K562 (cell line): ENCODE results near the gene RETREG2. TPM values are rescaled to one million over a fixed set of nuclear protein-coding genes. Genes with fewer than 3 reads are reported as not detected.
A peak's percentile ranks its signal among the peaks of the same experiment; 100 is the strongest.

Source experiments
- ARID3A ChIP-seq: IDR thresholded peaks from 2 replicates; pipeline ENCODE4 v1.6.1; 2012; ENCODE audit warnings: low read depth, low read length, improper control_type of control experiment, borderline replicate concordance
- ASH1L ChIP-seq: fragments of 450-650 bp; IDR thresholded peaks from 2 replicates; pipeline ENCODE4 v1.6.1; 2018; ENCODE audit warnings: borderline replicate concordance, mild to moderate bottlenecking, low read depth; ENCODE audit not compliant: partially characterized antibody
- BCLAF1 ChIP-seq, 2 experiments: fragments of 450-650 bp in 1 of 2; IDR thresholded peaks; 2 replicates each; pipeline ENCODE4 v1.6.1; 2011 to 2017; ENCODE audit warnings: low read depth in 2 of 2, antibody characterized with exemption in 1 of 2, borderline replicate concordance in 1 of 2, low read length in 1 of 2, mild to moderate bottlenecking in 1 of 2, mixed read lengths in 1 of 2; ENCODE audit not compliant: control insufficient read depth in 1 of 2
- BRCA1 ChIP-seq, 2 experiments: fragments of 450-650 bp in 1 of 2; sonication (generic) in 1 of 2; formaldehyde crosslinking in 1 of 2; IDR thresholded peaks; 2 replicates each; pipeline versions ENCODE4 v1.5.0 to v1.6.1; 2017 to 2020; ENCODE audit warnings: mild to moderate bottlenecking in 1 of 2, missing genetic modification reagents in 1 of 2
- EGR1 ChIP-seq: fragments of 450-650 bp; conservative IDR thresholded peaks from 2 replicates; pipeline ENCODE4 v1.6.1; 2017; ENCODE audit warnings: mild to moderate bottlenecking
- HMGN3 ChIP-seq: IDR thresholded peaks from 2 replicates; pipeline ENCODE4 v1.6.1; 2011; ENCODE audit warnings: borderline replicate concordance, low read depth, mild to moderate bottlenecking, mixed read lengths, low read length; ENCODE audit not compliant: insufficient read length; ENCODE audit errors: extremely low read depth
- IRF1 ChIP-seq: sonication (generic); formaldehyde crosslinking; IDR thresholded peaks from 2 replicates; pipeline ENCODE4 v1.8.0; 2022; ENCODE audit warnings: missing genetic modification reagents, mild to moderate bottlenecking, borderline replicate concordance
- KAT7 ChIP-seq: sonication (generic); formaldehyde crosslinking; IDR thresholded peaks from 2 replicates; pipeline ENCODE4 v1.8.0; 2022; ENCODE audit warnings: missing genetic modification reagents, mild to moderate bottlenecking, borderline replicate concordance
- MXI1 ChIP-seq: IDR thresholded peaks from 2 replicates; pipeline ENCODE4 v1.6.1; 2011; ENCODE audit warnings: low read depth, mild to moderate bottlenecking, improper control_type of control experiment, low read length
- NFATC3 ChIP-seq: fragments of 450-650 bp; IDR thresholded peaks from 2 replicates; pipeline ENCODE4 v1.6.1; 2017; ENCODE audit warnings: mild to moderate bottlenecking
- PHF21A ChIP-seq: fragments of 450-650 bp; IDR thresholded peaks from 2 replicates; pipeline ENCODE4 v1.6.1; 2017; ENCODE audit warnings: low read depth, borderline replicate concordance
- SREBF2 ChIP-seq: sonication (generic); formaldehyde crosslinking; IDR thresholded peaks from 2 replicates; pipeline ENCODE4 v1.4.0; 2020; ENCODE audit warnings: mild to moderate bottlenecking, missing genetic modification reagents
- SUPT5H ChIP-seq: fragments of 450-650 bp; IDR thresholded peaks from 2 replicates; pipeline ENCODE4 v1.6.1; 2016
- TGIF2 ChIP-seq: sonication (generic); formaldehyde crosslinking; IDR thresholded peaks from 2 replicates; pipeline ENCODE4 v1.8.1; 2022; ENCODE audit warnings: mild to moderate bottlenecking, missing genetic modification reagents, moderate library complexity
- THRB ChIP-seq: fragments of 450-650 bp; formaldehyde crosslinking; conservative IDR thresholded peaks from 2 replicates; pipeline ENCODE4 v1.4.0; 2022; ENCODE audit warnings: mild to moderate bottlenecking, missing genetic modification characterization
- ZNF316 ChIP-seq: fragments of 450-650 bp; IDR thresholded peaks from 2 replicates; pipeline ENCODE4 v1.6.1; 2016
- ZNF354B ChIP-seq: fragments of 250-450 bp; sonication (Bioruptor Pico); IDR thresholded peaks from 2 replicates; pipeline ENCODE4 v1.4.0; 2020
- ZNF740 ChIP-seq, 3 experiments: fragments of 200-800 bp in 1 of 3; sonication (Bioruptor generic) in 1 of 3; sonication (generic) in 1 of 3; formaldehyde crosslinking in 1 of 3; IDR thresholded peaks; 2 replicates each; pipeline versions ENCODE4 v1.6.1 to v1.8.0; 2016 to 2022; ENCODE audit warnings: mild to moderate bottlenecking in 2 of 3, missing compliant biosample characterization in 2 of 3, missing genetic modification characterization in 2 of 3, missing genetic modification reagents in 1 of 3
- polyA plus RNA-seq, 8 experiments: library from polyadenylated mRNA; depleted of rRNA in 4 of 8; stranded (reverse) in 5 of 8; unstranded in 3 of 8; fragments of >200 nt; fragmentation: Nextera tagmentation in 2 of 8; fragmentation: Illumina TruSeq in 1 of 8; extraction: Ambion mirVana in 2 of 8; extraction: Trizol in 1 of 8; gene quantifications; 2 replicates each; pipeline versions ENCODE4 v1.2.1 to v1.2.3, GENCODE V29; 2011 to 2014; ENCODE audit warnings: inconsistent platforms in 1 of 8, missing spikeins in 1 of 8
- total RNA-seq, 7 experiments: library from RNA; depleted of rRNA in 6 of 7; stranded (reverse); fragments of >200 nt in 6 of 7; fragmentation: Illumina TruSeq in 2 of 7; extraction: Trizol in 2 of 7; gene quantifications; 2 replicates each; pipeline versions ENCODE4 v1.2.1 to v1.2.3, GENCODE V29; 2011 to 2021; ENCODE audit warnings: low replicate concordance in 1 of 7

The RETREG2 gene
- total and polyA plus RNA-seq, 9 of the 15 experiments (the other 6 are each of a cell fraction or from before 2014, with no cell fraction given) = 4.9 to 40.1 (median 19.2) TPM

GRCh38 chr2:219206328-219207133, 28.5 kb downstream of the RETREG2 start, which contains the start of gene ZFAND2B (continued):
- TF ChIP-seq ZNF740 (CRISPR knock-in tag; IDR thresholded peaks at IDR 0.05) (0 out of 2 replicates have a peak, but pooled peaks have one; percentile 6), ZNF740 (tag; IDR thresholded peaks at IDR 0.05) (0 out of 4 replicates have a peak, but pooled peaks of 1 of the 2 experiments have one; percentile 57), SREBF2 (CRISPR knock-in tag) (no peak), SUPT5H (peak; percentile 88), BRCA1 (IDR thresholded peaks at IDR 0.05) (no peak), BRCA1 (CRISPR knock-in tag; IDR thresholded peaks at IDR 0.05) (no peak), ZNF354B (no peak), ASH1L (no peak), BCLAF1 (IDR thresholded peaks at IDR 0.05; ENCODE audit: borderline replicate concordance in 1 of 2, control insufficient read depth in 1 of 2, low read depth in 2 of 2, low read length in 1 of 2) (no peak), NFATC3 (no peak), THRB (no peak), PHF21A (no peak), MXI1 (no peak), KAT7 (no peak), ZNF316 (no peak), EGR1 (no peak; the same call in 1 of the 2 replicates), HMGN3 (peak; percentile 62), ARID3A (no peak), TGIF2 (CRISPR knock-in tag) (no peak), IRF1 (no peak)
